AG04449 (cell line): ENCODE measurements around the gene WDR46.

Experiments
- CTCF ChIA-PET: fragments of 350-600 bp; formaldehyde crosslinking; extraction: SDS; loops from one replicate; lab custom pipeline; 2021; ENCODE audit warnings: antibody characterized with exemption; lab: Yijun Ruan, JAX
- POLR2A ChIA-PET: fragments of 400-600, 350-600 bp; formaldehyde crosslinking; extraction: SDS; loops from one replicate; lab custom pipeline; 2020; ENCODE audit warnings: antibody characterized with exemption, inconsistent platforms; lab: Yijun Ruan, JAX
- DNase-seq: peaks from one replicate; pipeline ENCODE4 v3.0.0-alpha.2; 2010; ENCODE audit warnings: low read depth, low spot score
- H3K4me3 ChIP-seq: 2 replicates; pipeline ENCODE4 v1.5.1; 2011; ENCODE audit warnings: low read depth, mild to moderate bottlenecking, control low read depth, low read length
- CTCF ChIP-seq: IDR thresholded peaks from one replicate; pipeline ENCODE4 v1.5.1; 2011; ENCODE audit warnings: mild to moderate bottlenecking, moderate library complexity, low read length, control low read depth, inconsistent platforms; ENCODE audit not compliant: insufficient read depth; ENCODE audit errors: missing control alignments

Gene WDR46

GRCh38 chr6:33306356-33306755, 17.3 kb upstream of the WDR46 start:
- CTCF ChIA-PET, result interaction anchor here (1.2 to 1.7 kb wide), 2 partner anchors 9 to 16 kb away, joined by 3 to 5 read pairs; no protein-coding TSS in a partner anchor

GRCh38 chr6:33305052-33305451, 16.0 kb upstream of the WDR46 start:
- TF ChIP-seq CTCF, result no peak
- H3K4me3 ChIP-seq, result no peak overlapping the region
- DNase-seq, result no peak
- ChIA-PET CTCF (no interaction called here), POLR2A (no interaction called here)

More at GRCh38 chr6:33306356-33306755, 17.3 kb upstream of the WDR46 start:
- TF ChIP-seq CTCF, result no peak
- POLR2A ChIA-PET, result no interaction called here
- DNase-seq, result no peak
- H3K4me3 ChIP-seq, result no peak overlapping the region

GRCh38 chr6:33304216-33304615, 15.2 kb upstream of the WDR46 start:
- H3K4me3 ChIP-seq, result no peak overlapping the region
- ChIA-PET CTCF (no interaction called here), POLR2A (no interaction called here)
- TF ChIP-seq CTCF, result no peak
- no peak for DNase-seq

GRCh38 chr6:33301877-33302276, 12.8 kb upstream of the WDR46 start:
- CTCF ChIA-PET, result interaction anchor here (0.6 to 3.8 kb wide), 3 partner anchors 10 to 104 kb away, joined by 4 to 52 read pairs (median 19); partner anchors contain the start of genes PFDN6 and WDR46
- no peak for TF ChIP-seq CTCF
- POLR2A ChIA-PET, result interaction anchor here (1.0 kb wide), 1 partner anchor 10 kb away, joined by 3 read pairs; no protein-coding TSS in a partner anchor
- no peak for DNase-seq
- H3K4me3 ChIP-seq, result no peak overlapping the region

- peak overlapping the region; percentile 85 for H3K4me3 ChIP-seq
- TF ChIP-seq CTCF, result peak; percentile 88
- ChIA-PET CTCF (interaction anchor here (0.9 to 3.8 kb wide), 14 partner anchors 9 to 127 kb away, joined by 3 to 52 read pairs (median 4); partner anchors contain the start of genes PFDN6, TAPBP and WDR46), POLR2A (interaction anchor here (0.5 to 2.7 kb wide), 11 partner anchors 9 to 1114 kb away, joined by 3 to 16 read pairs (median 5); partner anchors contain the start of genes B3GALT4, PFDN6, RPS18 and TAPBP)
- DNase-seq, result no peak
Observed at GRCh38 chr6:33299237-33299944, 10.4 kb upstream of the WDR46 start.

- ChIA-PET CTCF (interaction anchor here (0.9 to 3.8 kb wide), 12 partner anchors 9 to 128 kb away, joined by 3 to 52 read pairs (median 6); partner anchors contain the start of genes PFDN6, TAPBP and WDR46), POLR2A (interaction anchor here (0.8 to 2.7 kb wide), 9 partner anchors 9 to 27 kb away, joined by 3 to 16 read pairs (median 5); partner anchors contain the start of genes B3GALT4, PFDN6, RPS18 and TAPBP)
- H3K4me3 ChIP-seq, result peak within 1 kb of the TSS; percentile 85
- no peak for DNase-seq
- TF ChIP-seq CTCF, result no peak
Observed at GRCh38 chr6:33298773-33299236, 9.8 kb upstream of the WDR46 start, which contains the start of gene RGL2. RGL2 (minus strand) TSS chr6:33298942; CDS start chr6:33298610, 332 bp downstream.
